C4-2B (cell line): Measurements from ENCODE around the gene CRK.

ENCODE experiments used
- H3K27ac ChIP-seq: fragments of 450-650 bp; 2 replicates; pipeline ENCODE4 v1.5.1; 2017
- CTCF ChIP-seq: fragments of 450-650 bp; conservative IDR thresholded peaks from 2 replicates; pipeline ENCODE4 v1.5.1; 2017; ENCODE audit warnings: mild to moderate bottlenecking
- ZFX ChIP-seq: fragments of 450-650 bp; IDR thresholded peaks from 2 replicates; pipeline ENCODE4 v1.6.1; 2017

The CRK gene

GRCh38 chr17:1496869-1497268 is 40.8 kb upstream of the CRK start:
- H3K27ac ChIP-seq, result no peak overlapping the region
- no peak for TF ChIP-seq CTCF
- TF ChIP-seq ZFX, result no peak

- H3K27ac ChIP-seq, result no peak overlapping the region
- no peak for TF ChIP-seq ZFX
- TF ChIP-seq CTCF, result no peak
Measured at GRCh38 chr17:1495265-1495989, 39.4 kb upstream of the CRK start.

- no peak overlapping the region for H3K27ac ChIP-seq
- TF ChIP-seq CTCF, result no peak
- no peak for TF ChIP-seq ZFX
Measured at GRCh38 chr17:1494736-1495253, 38.8 kb upstream of the CRK start.

GRCh38 chr17:1494203-1494602 is 38.2 kb upstream of the CRK start:
- no peak overlapping the region for H3K27ac ChIP-seq
- TF ChIP-seq ZFX (no peak), CTCF (no peak)

- H3K27ac ChIP-seq, result no peak overlapping the region
- TF ChIP-seq ZFX (no peak), CTCF (no peak)
Measured at GRCh38 chr17:1493291-1493980, 37.4 kb upstream of the CRK start.

- H3K27ac ChIP-seq, result peak within 1 kb of the TSS; percentile 88
Measured at GRCh38 chr17:1492249-1493206, 36.5 kb upstream of the CRK start, which contains the start of gene MYO1C. Gene MYO1C (minus strand): TSS chr17:1492686. CDS start chr17:1492487, 199 bp downstream.

More at GRCh38 chr17:1492249-1493206, 36.5 kb upstream of the CRK start, which contains the start of gene MYO1C:
- TF ChIP-seq CTCF (no peak), ZFX (no peak)
